Heart left ventricle (tissue), 16 donors: ENCODE measurements around the gene VKORC1. TPM values are rescaled to one million over a fixed set of nuclear protein-coding genes. Genes with fewer than 3 reads are reported as not detected.

Source experiments
- ATAC-seq, 4 donors: fragments of 200-7000 bp; cut with Tn5 transposase; one replicate each; pipeline ENCODE4 v1.9.1; 2020 to 2022; ENCODE audit warnings: moderate library complexity in 4 of 4, mild to moderate bottlenecking in 3 of 4, moderate number of reproducible peaks in 1 of 4
- DNase-seq, 5 donors: peaks; one replicate each; pipeline ENCODE4 v3.0.0-alpha.2; 2020
- H3K27ac ChIP-seq, 12 donors: fragments of 200-600 bp; sonication (generic) in 4 of 12; one replicate each; pipeline versions ENCODE4 v1.5.0 to v1.8.0; 2016 to 2022; ENCODE audit warnings: mild to moderate bottlenecking in 2 of 12
- H3K27me3 ChIP-seq, 9 donors: fragments of 200-600 bp; sonication (generic) in 2 of 9; one replicate each; pipeline versions ENCODE4 v1.5.1 to v1.8.0; 2016 to 2022; ENCODE audit warnings: mild to moderate bottlenecking in 3 of 9
- H3K36me3 ChIP-seq, 9 donors: fragments of 200-600 bp; sonication (generic) in 2 of 9; one replicate each; pipeline versions ENCODE4 v1.5.0 to v1.8.0; 2018 to 2022; ENCODE audit warnings: mild to moderate bottlenecking in 2 of 9
- H3K4me1 ChIP-seq, 12 donors: fragments of 200-600 bp; sonication (generic) in 4 of 12; one replicate each; pipeline versions ENCODE4 v1.5.0 to v1.8.0; 2016 to 2022; ENCODE audit warnings: mild to moderate bottlenecking in 3 of 12
- H3K4me3 ChIP-seq, 12 donors: fragments of 200-600 bp; sonication (generic) in 4 of 12; one replicate each; pipeline versions ENCODE4 v1.5.0 to v1.8.0; 2017 to 2022; ENCODE audit warnings: mild to moderate bottlenecking in 9 of 12, moderate library complexity in 4 of 12
- H3K9me3 ChIP-seq, 12 donors: fragments of 200-600 bp; sonication (generic) in 4 of 12; one replicate each; pipeline versions ENCODE4 v1.5.0 to v1.8.0; 2016 to 2022; ENCODE audit warnings: mild to moderate bottlenecking in 1 of 12
- CTCF ChIP-seq, 12 donors: fragments of 200-600 bp; sonication (generic) in 4 of 12; IDR thresholded peaks; one replicate each; pipeline versions ENCODE4 v1.5.0 to v1.8.0; 2018 to 2022; ENCODE audit warnings: antibody characterized with exemption in 12 of 12, mild to moderate bottlenecking in 5 of 12
- POLR2A ChIP-seq, 2 donors: fragments of 450-650 bp; IDR thresholded peaks; one replicate each; pipeline ENCODE4 v1.6.1; 2017; ENCODE audit warnings: antibody characterized with exemption in 2 of 2, mild to moderate bottlenecking in 2 of 2, moderate library complexity in 2 of 2
- WGBS, 4 donors: extraction: QIAGEN DNeasy Blood & Tissue Kit in 2 of 4; methylation state at CpG; one replicate each; pipeline versions ENCODE4 v1.1.5 to v1.1.7; 2013 to 2018; 5-methylcytosine and 5-hydroxymethylcytosine counted together
- intact Hi-C, 10 donors: fragments of 100-400 bp; cut with DNase I; formaldehyde crosslinking; loops; one replicate each; pipeline versions ENCODE4 v1.11.1 to v1.14.2; 2022
- polyA plus RNA-seq, 2 donors: library from polyadenylated mRNA; stranded (reverse); fragments of 200-250 nt; gene quantifications; one replicate each; pipeline ENCODE4 v1.2.3, GENCODE V29; 2013
- total RNA-seq, 9 donors: library from RNA; depleted of rRNA in 2 of 9; stranded (reverse); fragments of >200 nt in 2 of 9; fragmentation: NEBNext Ultra II Directional in 3 of 9; extraction: Animal tissue kit (Norgen Biotek cat#: 25700) in 3 of 9; gene quantifications; one replicate each; pipeline versions ENCODE4 v1.1.0 to v1.2.4, GENCODE V29; 2016 to 2023
- donor health status: ischemic (EF 13 %, LVEDD 7.1; RV severe dilation, severe dysfunction).
- donor health status: healthy with polysubstance abuse.
- donor health status: DM: no; HTN: yes; CAD: no.
- donor health status: DM: no; HTN: no; CAD: no.
- donor health status: ischemic (EF 25% LVEDD 6.9; RV normal size, moderate dysfunction).
- donor health status: ischemic (EF 25% LVEDD 5.7; RV mildly dilated, moderate dysfunction).
- donor health status: healthy.
- donor health status: DM: yes; HTN: yes; CAD: no.
- donor health status: ischemic (EF 35%, LVEDD 5.7; RV mildly dilated, moderate dysfunction).
- donor health status: nonischemic (EF 11% LVEDD 7.7; RV severe dilation, severe dysfunction).
- donor health status: DM: yes; HTN: yes; CAD: no.
- donor health status: PGD.
- donor health status: ischemic (EF 29% LVEDD 5.4; RV normal size, mild dysfunction).
- donor health status: nonischemic (EF 23%, LVEDD 6.1; RV moderate dilation, normal function).

VKORC1 gene
- total and polyA plus RNA-seq, 11 donors: 25.9 to 134 (median 42.0) TPM

- no peak for TF ChIP-seq POLR2A (IDR thresholded peaks at IDR 0.05)
- TF ChIP-seq CTCF (IDR thresholded peaks at IDR 0.05): no peak
- intact Hi-C loops: loop anchor here in 1 of 10 donors (10.0 kb wide), 1 partner anchor 73 kb away; no protein-coding TSS in a partner anchor
- Histone ChIP-seq H3K27me3 (no peaks in the 10 kb centered on the region), H3K4me1 (peaks cover 0 to 50% (median 21%) of the 10 kb centered on the region in 12 donors), H3K4me3 (no peak overlapping the region), H3K36me3 (peaks cover 0 to 11% (median 6%) of the 10 kb centered on the region in 9 donors), H3K27ac (no peak overlapping the region), H3K9me3 (no peaks in the 10 kb centered on the region)
- no peak for DNase-seq
- no peak for ATAC-seq
- 84 to 90% (median 90%) methylated on average over 3 of the region's 3 CpGs for WGBS, 4 donors
Measured at GRCh38 chr16:31067342-31067741, 27.3 kb downstream of the VKORC1 start.

- no peaks in the 10 kb centered on the region for H3K27me3 ChIP-seq
- peaks cover 0 to 38% (median 12%) of the 10 kb centered on the region in 12 donors for H3K4me1 ChIP-seq
- H3K4me3 ChIP-seq: peak overlapping the region in 1 of 12 donors; percentile 10
- intact Hi-C loops: loop anchor here in 1 of 10 donors (10.0 kb wide), 1 partner anchor 70 kb away; no protein-coding TSS in a partner anchor
- peaks cover 0 to 35% (median 26%) of the 10 kb centered on the region in 9 donors for H3K36me3 ChIP-seq
- no peaks in the 10 kb centered on the region for H3K9me3 ChIP-seq
- H3K27ac ChIP-seq: peak overlapping the region in 11 of 12 donors; percentile 6 to 87 (median 74)
- TF ChIP-seq POLR2A (IDR thresholded peaks at IDR 0.05) (no peak), CTCF (IDR thresholded peaks at IDR 0.05) (no peak)
- WGBS, 4 donors: 26 to 52% (median 43%) methylated on average over 4 of the region's 4 CpGs
- DNase-seq (peak in 4 of 5 donors; percentile 62 to 84 (median 70)), ATAC-seq (peak; percentile 80 to 93 (median 90))
Measured at GRCh38 chr16:31064882-31065461, 29.6 kb downstream of the VKORC1 start.

GRCh38 chr16:31063843-31064611 lies 30.6 kb downstream of the VKORC1 start:
- peaks cover 0 to 40% (median 28%) of the 10 kb centered on the region in 9 donors for H3K36me3 ChIP-seq
- no peak for ATAC-seq
- intact Hi-C loops: loop anchor here in 1 of 10 donors (10.0 kb wide), 1 partner anchor 69 kb away; no protein-coding TSS in a partner anchor
- TF ChIP-seq POLR2A (IDR thresholded peaks at IDR 0.05): no peak
- TF ChIP-seq CTCF (IDR thresholded peaks at IDR 0.05): no peak
- H3K27me3 ChIP-seq: no peaks in the 10 kb centered on the region
- H3K4me1 ChIP-seq: peaks cover 0 to 38% (median 12%) of the 10 kb centered on the region in 12 donors
- peak overlapping the region in 10 of 12 donors; percentile 6 to 87 (median 77) for H3K27ac ChIP-seq
- no peaks in the 10 kb centered on the region for H3K9me3 ChIP-seq
- DNase-seq: peak in 1 of 5 donors; percentile 35
- peak overlapping the region in 2 of 12 donors; percentile 10 to 20 for H3K4me3 ChIP-seq
- 91 to 95% (median 92%) methylated on average over 38 to 56 of the region's 56 CpGs for WGBS, 4 donors

- Histone ChIP-seq H3K27me3 (no peaks in the 10 kb centered on the region), H3K9me3 (no peaks in the 10 kb centered on the region), H3K4me1 (peaks cover 0 to 38% (median 12%) of the 10 kb centered on the region in 12 donors), H3K4me3 (peak overlapping the region in 1 of 12 donors; percentile 20), H3K27ac (peak overlapping the region in 3 of 12 donors; percentile 17 to 86 (median 81)), H3K36me3 (peaks cover 0 to 43% (median 30%) of the 10 kb centered on the region in 9 donors)
- intact Hi-C loops: loop anchor here in 1 of 10 donors (10.0 kb wide), 1 partner anchor 69 kb away; no protein-coding TSS in a partner anchor
- ATAC-seq (no peak), DNase-seq (no peak)
- 95 to 98% (median 98%) methylated on average over 9 of the region's 9 CpGs for WGBS, 4 donors
- TF ChIP-seq POLR2A (IDR thresholded peaks at IDR 0.05) (no peak), CTCF (IDR thresholded peaks at IDR 0.05) (no peak)
Measured at GRCh38 chr16:31063495-31063842, 31.1 kb downstream of the VKORC1 start.
